Measurements from ENCODE around the gene LHX4. TPM values are rescaled to one million over a fixed set of nuclear protein-coding genes. Genes with fewer than 3 reads are reported as not detected.
"Not testable (repeated sequence)": the region's sequence is repeated elsewhere in the genome, so short reads cannot be mapped to it uniquely, and the experiment has no call there.

Gene LHX4
- total RNA-seq, 1 experiment from 2014 or later: 4.2 TPM

GRCh38 chr1:180193141-180194047, 36.7 kb upstream of the LHX4 start:
- DNase-seq: no peak
- Histone ChIP-seq H3K36me3 (no peaks in the 10 kb centered on the region), H3K4me1 (no peaks in the 10 kb centered on the region), H3K4me3 (no peak overlapping the region), H3K27me3 (no peaks in the 10 kb centered on the region), H3K9me3 (replicated peaks) (no peaks in the 10 kb centered on the region), H3K27ac (no peak overlapping the region)

- Histone ChIP-seq H3K27me3 (no peaks in the 10 kb centered on the region), H3K4me3 (no peak overlapping the region), H3K36me3 (no peaks in the 10 kb centered on the region), H3K4me1 (no peaks in the 10 kb centered on the region), H3K9me3 (replicated peaks) (no peaks in the 10 kb centered on the region), H3K27ac (no peak overlapping the region)
- DNase-seq: no peak
These were observed 36.0 kb upstream of the LHX4 start for GRCh38 chr1:180194048-180194425.

GRCh38 chr1:180194546-180195207, 35.4 kb upstream of the LHX4 start:
- DNase-seq: peak in 1 of 2 experiments; percentile 19
- no peaks in the 10 kb centered on the region for H3K4me1 ChIP-seq
- H3K4me3 ChIP-seq: no peak overlapping the region
- no peaks in the 10 kb centered on the region for H3K36me3 ChIP-seq
- H3K9me3 ChIP-seq (replicated peaks): no peaks in the 10 kb centered on the region
- no peak overlapping the region for H3K27ac ChIP-seq
- H3K27me3 ChIP-seq: no peaks in the 10 kb centered on the region

DNA sequence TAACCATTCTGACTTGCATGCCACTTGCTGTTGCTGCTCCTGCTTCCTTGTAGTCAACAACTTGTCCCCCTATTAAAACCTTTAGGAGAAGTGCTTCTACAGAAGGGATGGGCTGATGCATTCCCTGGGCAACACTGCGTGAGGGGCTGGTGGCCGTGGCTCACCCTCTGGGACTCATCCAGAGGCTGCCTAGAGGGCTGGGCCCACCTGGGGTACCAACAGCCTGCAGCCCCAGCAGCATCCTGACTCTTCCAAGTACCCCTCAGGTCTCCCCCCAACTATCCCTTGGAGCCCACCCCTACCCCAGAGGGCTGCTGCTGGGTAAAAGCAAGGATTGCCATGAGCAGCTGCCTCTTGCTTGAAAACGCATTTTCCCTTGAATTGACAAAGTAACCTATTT, 34.7 kb upstream of the LHX4 start:
- Histone ChIP-seq H3K4me1 (no peaks in the 10 kb centered on the region), H3K27ac (no peak overlapping the region), H3K36me3 (no peaks in the 10 kb centered on the region), H3K27me3 (no peaks in the 10 kb centered on the region), H3K9me3 (replicated peaks) (no peaks in the 10 kb centered on the region), H3K4me3 (no peak overlapping the region)
- no peak for DNase-seq

- no peak for DNase-seq
- Histone ChIP-seq H3K36me3 (no peaks in the 10 kb centered on the region), H3K4me1 (no peaks in the 10 kb centered on the region), H3K27ac (no peak overlapping the region), H3K4me3 (no peak overlapping the region), H3K9me3 (replicated peaks) (no peaks in the 10 kb centered on the region), H3K27me3 (no peaks in the 10 kb centered on the region)
These were observed 34.1 kb upstream of the LHX4 start for GRCh38 chr1:180195916-180196315.

DNA sequence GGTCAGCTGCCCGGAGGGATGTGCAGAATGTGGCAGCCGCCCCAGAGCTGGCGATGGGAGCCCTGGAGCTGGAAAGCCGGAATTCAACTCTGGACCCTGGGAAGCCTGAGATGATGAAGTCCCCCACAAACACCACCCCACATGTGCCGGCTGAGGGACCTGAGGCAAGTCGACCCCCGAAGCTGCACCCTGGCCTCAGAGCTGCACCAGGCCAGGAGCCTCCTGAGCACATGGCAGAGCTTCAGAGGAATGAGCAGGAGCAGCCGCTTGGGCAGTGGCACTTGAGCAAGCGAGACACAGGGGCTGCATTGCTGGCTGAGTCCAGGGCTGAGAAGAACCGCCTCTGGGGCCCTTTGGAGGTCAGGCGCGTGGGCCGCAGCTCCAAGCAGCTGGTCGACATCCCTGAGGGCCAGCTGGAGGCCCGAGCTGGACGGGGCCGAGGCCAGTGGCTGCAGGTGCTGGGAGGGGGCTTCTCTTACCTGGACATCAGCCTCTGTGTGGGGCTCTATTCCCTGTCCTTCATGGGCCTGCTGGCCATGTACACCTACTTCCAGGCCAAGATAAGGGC, 33.5 kb upstream of the LHX4 start:
- Histone ChIP-seq H3K27me3 (no peaks in the 10 kb centered on the region), H3K4me3 (no peak overlapping the region), H3K4me1 (no peaks in the 10 kb centered on the region), H3K9me3 (replicated peaks) (no peaks in the 10 kb centered on the region), H3K36me3 (no peaks in the 10 kb centered on the region), H3K27ac (no peak overlapping the region)
- DNase-seq: no peak

- DNase-seq: no peak
- Histone ChIP-seq H3K36me3 (no peaks in the 10 kb centered on the region), H3K27ac (no peak overlapping the region), H3K27me3 (no peaks in the 10 kb centered on the region), H3K4me3 (no peak overlapping the region), H3K9me3 (replicated peaks) (no peaks in the 10 kb centered on the region), H3K4me1 (no peaks in the 10 kb centered on the region)
These were observed 32.8 kb upstream of the LHX4 start for GRCh38 chr1:180197231-180197630.

GRCh38 chr1:180198196-180198595, 31.9 kb upstream of the LHX4 start:
- Histone ChIP-seq H3K4me3 (no peak overlapping the region), H3K27me3 (no peaks in the 10 kb centered on the region), H3K9me3 (replicated peaks) (no peaks in the 10 kb centered on the region), H3K4me1 (no peaks in the 10 kb centered on the region), H3K27ac (no peak overlapping the region), H3K36me3 (no peaks in the 10 kb centered on the region)
- no peak for DNase-seq

- no peaks in the 10 kb centered on the region for H3K36me3 ChIP-seq
- H3K4me3 ChIP-seq: no peak overlapping the region
- H3K27me3 ChIP-seq: no peaks in the 10 kb centered on the region
- H3K9me3 ChIP-seq (replicated peaks): no peaks in the 10 kb centered on the region
- DNase-seq: no peak
- H3K27ac ChIP-seq: no peak overlapping the region
- no peaks in the 10 kb centered on the region for H3K4me1 ChIP-seq
These were observed 31.5 kb upstream of the LHX4 start for GRCh38 chr1:180198611-180199010.

DNA sequence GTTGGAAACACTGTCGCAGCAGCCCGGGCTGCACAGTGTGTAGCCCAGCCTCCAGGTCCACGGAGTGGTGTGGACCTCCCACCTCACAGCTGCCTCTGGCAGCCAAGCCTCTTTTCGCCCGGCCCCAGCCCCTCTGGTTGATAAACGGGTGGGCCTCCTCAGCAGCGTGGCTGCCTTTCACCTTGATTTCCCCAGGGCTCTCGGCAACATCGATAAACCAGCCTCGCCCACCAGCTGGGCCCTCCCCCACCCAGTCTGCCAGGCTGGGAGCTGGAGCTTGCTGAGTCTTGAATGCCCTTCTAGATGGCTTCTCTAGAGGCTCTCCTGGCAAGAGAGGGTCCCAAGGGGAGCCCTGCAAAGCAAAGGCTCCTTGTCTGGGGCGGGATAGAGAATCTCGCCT, 31.0 kb upstream of the LHX4 start:
- H3K9me3 ChIP-seq (replicated peaks): no peaks in the 10 kb centered on the region
- no peaks in the 10 kb centered on the region for H3K4me1 ChIP-seq
- DNase-seq: no peak
- H3K27ac ChIP-seq: no peak overlapping the region
- H3K27me3 ChIP-seq: no peaks in the 10 kb centered on the region
- no peak overlapping the region for H3K4me3 ChIP-seq
- H3K36me3 ChIP-seq: no peaks in the 10 kb centered on the region

DNA sequence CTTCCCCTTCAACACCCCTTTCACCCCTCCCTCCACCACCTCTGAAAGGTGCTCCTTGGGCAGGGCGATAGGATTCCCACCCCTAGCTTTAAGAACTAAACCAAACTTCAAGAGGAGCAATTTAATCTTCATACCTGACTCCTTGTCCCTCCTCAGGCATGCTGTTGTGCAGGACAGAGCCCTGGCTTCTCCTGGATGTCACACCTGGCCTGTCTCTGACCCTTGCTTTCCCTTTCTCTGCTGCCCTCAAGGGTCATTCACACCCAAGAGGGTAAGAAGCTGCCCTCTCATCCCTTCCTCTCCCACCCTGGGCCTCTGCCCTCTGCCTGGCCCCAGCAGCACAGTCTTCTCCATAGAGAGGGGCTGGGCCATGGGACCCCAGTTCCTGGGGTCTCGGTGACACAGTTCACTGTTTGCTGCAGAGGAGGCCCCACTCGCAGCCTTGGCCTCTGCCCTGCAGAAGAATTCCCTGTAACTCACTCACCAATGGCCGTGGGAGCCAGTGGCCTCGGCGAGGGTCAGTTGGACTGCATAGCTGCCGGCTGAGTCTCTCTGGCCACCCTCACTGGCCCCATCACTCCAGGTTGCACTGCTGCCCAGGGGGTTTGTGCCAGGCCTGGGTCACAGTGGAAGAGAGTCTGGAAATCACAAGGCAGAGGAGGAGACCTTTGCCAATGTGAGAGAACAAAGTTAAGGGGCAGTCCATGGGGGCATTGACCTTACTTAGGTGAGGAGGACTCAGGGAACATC, 28.4 kb upstream of the LHX4 start:
- Histone ChIP-seq H3K4me1 (no peaks in the 10 kb centered on the region), H3K27me3 (no peaks in the 10 kb centered on the region), H3K4me3 (no peak overlapping the region), H3K27ac (no peak overlapping the region), H3K36me3 (no peaks in the 10 kb centered on the region), H3K9me3 (replicated peaks) (no peaks in the 10 kb centered on the region)
- DNase-seq: no peak

DNA sequence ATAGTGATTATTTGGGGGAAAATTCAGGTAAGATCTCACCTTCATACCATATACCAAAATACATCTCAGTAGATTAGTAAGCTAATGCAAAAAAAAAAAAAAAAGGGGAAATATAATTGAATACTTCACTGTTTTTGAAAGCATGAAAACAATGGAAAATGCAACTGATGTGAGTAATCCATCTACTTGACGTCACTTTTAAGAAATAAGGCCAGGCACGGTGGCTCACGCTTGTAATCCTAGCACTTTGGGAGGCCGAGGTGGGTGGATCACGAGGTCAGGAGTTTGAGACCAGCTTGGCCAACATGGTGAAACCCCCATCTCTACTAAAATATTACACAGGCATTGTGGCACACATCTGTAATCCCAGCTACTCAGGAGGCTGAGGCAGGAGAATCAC, 27.5 kb upstream of the LHX4 start:
- H3K27ac ChIP-seq; H3K4me3 ChIP-seq; H3K27me3 ChIP-seq; H3K9me3 ChIP-seq (replicated peaks); DNase-seq; H3K36me3 ChIP-seq; H3K4me1 ChIP-seq: not testable (repeated sequence)

DNA sequence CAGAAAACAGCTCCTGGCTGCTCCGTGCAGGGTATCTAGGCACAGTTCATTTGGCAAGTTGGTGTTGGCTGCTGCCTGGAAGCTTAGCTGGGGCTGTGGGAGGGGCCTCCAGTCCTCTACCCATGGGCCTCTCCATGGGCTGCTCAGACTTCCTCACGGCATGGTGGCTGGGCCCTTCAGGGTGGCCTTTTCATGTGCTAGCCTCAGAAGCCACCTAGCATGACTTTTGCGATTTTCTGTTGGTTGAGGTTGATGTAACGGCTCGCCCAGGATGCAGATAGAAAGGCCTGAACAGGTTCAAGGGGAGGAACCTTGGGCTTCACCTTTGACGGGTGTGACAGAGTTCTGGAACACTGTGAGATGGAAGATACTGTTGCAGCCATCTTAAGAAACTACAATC, 25.8 kb upstream of the LHX4 start:
- no peak overlapping the region for H3K27ac ChIP-seq
- peaks cover 2% of the 10 kb centered on the region; the same call in 1 of the 2 replicates for H3K4me1 ChIP-seq
- no peaks in the 10 kb centered on the region for H3K27me3 ChIP-seq
- H3K9me3 ChIP-seq (replicated peaks): no peaks in the 10 kb centered on the region
- H3K36me3 ChIP-seq: no peaks in the 10 kb centered on the region
- no peak overlapping the region for H3K4me3 ChIP-seq
- no peak for DNase-seq

GRCh38 chr1:180206581-180206980, 23.5 kb upstream of the LHX4 start:
- no peak overlapping the region for H3K27ac ChIP-seq
- H3K9me3 ChIP-seq (replicated peaks): no peaks in the 10 kb centered on the region
- peaks cover 21% of the 10 kb centered on the region for H3K4me1 ChIP-seq
- no peak for DNase-seq
- no peaks in the 10 kb centered on the region for H3K36me3 ChIP-seq
- H3K4me3 ChIP-seq: no peak overlapping the region
- no peaks in the 10 kb centered on the region for H3K27me3 ChIP-seq

GRCh38 chr1:180208264-180208663, 21.8 kb upstream of the LHX4 start:
- Histone ChIP-seq H3K9me3 (replicated peaks) (no peaks in the 10 kb centered on the region), H3K27me3 (no peaks in the 10 kb centered on the region), H3K27ac (no peak overlapping the region), H3K4me1 (peaks cover 21% of the 10 kb centered on the region), H3K4me3 (no peak overlapping the region), H3K36me3 (no peaks in the 10 kb centered on the region)
- DNase-seq: no peak
